Large intestine (tissue), 3 donors: ENCODE measurements around the gene ERH. TPM values are rescaled to one million over a fixed set of nuclear protein-coding genes. Genes with fewer than 3 reads are reported as not detected.

Experiments used
- DNase-seq, 2 donors: peaks; one replicate each; pipeline versions ENCODE4 v3.0.0 to v3.0.0-alpha.2; 2013
- H3K27ac ChIP-seq: one replicate; pipeline ENCODE4 v1.5.1; 2013; ENCODE audit warnings: low read length
- H3K27me3 ChIP-seq: 2 replicates; pipeline ENCODE4 v1.6.1; 2013; ENCODE audit warnings: low read length; ENCODE audit not compliant: control insufficient read depth, insufficient read depth
- H3K36me3 ChIP-seq: 2 replicates; pipeline ENCODE4 v1.6.1; 2013; ENCODE audit warnings: low read length; ENCODE audit not compliant: control insufficient read depth, insufficient read depth
- H3K4me1 ChIP-seq: one replicate; pipeline ENCODE4 v1.6.1; 2013; ENCODE audit warnings: low read length; ENCODE audit not compliant: control insufficient read depth, insufficient read depth
- H3K4me3 ChIP-seq: one replicate; pipeline ENCODE4 v1.5.1; 2013; ENCODE audit warnings: low read length
- H3K9me3 ChIP-seq: one replicate; pipeline ENCODE4 v1.6.1; 2013; ENCODE audit warnings: mild to moderate bottlenecking, low read depth, low read length, moderate library complexity; ENCODE audit not compliant: control insufficient read depth
- WGBS: methylation state at CpG from one replicate; pipeline ENCODE4 v1.1.5; 2013; ENCODE audit warnings: low lambda C conversion rate; ENCODE audit not compliant: insufficient coverage; 5-methylcytosine and 5-hydroxymethylcytosine counted together
- polyA plus RNA-seq: library from polyadenylated mRNA; unstranded; fragments of 120-200 nt; gene quantifications from one replicate; pipeline ENCODE4 v1.2.1, GENCODE V29; 2013

ERH gene
- polyA plus RNA-seq, 1 donor = 163 TPM

DNA sequence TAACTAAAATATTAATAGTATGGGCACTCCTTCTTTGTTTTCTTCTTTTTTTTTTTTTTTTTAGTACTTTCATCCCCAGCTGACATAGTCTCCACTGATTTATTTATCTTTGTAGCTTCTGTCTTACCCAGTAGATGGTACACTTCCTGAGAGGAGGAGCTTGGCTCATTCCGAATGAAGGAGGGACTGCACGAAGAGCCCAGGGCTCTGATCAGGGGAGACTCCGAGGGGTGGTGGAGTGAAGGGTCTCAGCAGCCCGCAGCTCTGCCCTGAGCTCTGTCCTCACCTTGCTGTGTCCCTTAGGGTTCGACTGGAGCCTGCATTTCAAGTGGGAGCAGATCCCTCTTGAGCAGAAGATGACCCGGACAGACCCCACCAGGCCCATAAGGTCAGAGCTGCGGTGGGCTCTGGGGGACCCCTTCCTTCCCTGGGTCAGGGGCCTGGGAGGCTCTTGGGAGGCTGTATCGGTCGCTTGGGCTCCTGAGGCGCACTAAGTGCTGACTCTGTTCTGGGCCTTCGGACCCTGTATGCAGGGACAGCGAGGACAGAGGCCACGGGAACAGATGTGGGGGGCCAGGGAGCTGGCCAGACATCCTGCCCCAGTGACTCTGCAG, 65.2 kb downstream of the ERH start:
- Histone ChIP-seq H3K9me3 (no peaks in the 10 kb centered on the region), H3K27me3 (no peaks in the 10 kb centered on the region), H3K36me3 (peaks cover 5% of the 10 kb centered on the region), H3K4me3 (no peak overlapping the region), H3K27ac (no peak overlapping the region), H3K4me1 (no peaks in the 10 kb centered on the region)
- DNase-seq = no peak
- WGBS = no CpG with 5 or more reads among the region's 13 CpGs

DNA sequence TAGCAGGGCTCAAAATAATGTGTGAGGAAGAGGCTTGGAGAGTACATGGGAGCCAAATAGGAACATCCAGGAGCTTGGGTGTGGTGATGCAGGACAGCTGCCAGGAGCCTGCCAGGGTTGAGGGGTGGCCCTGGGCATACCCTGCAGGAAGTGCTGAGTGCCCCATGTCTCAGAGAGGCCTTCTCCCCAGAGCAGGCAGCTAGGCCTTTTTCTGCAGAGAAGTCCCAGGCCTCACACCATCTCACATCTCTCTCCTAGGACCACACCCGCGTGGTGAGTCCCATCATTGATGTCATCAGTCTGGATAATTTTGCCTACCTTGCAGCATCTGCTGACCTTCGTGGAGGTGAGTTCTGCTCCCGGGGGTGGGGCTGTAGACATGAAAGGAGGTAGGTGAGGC, 66.9 kb downstream of the ERH start:
- no CpG with 5 or more reads among the region's 4 CpGs for WGBS
- Histone ChIP-seq H3K4me1 (no peaks in the 10 kb centered on the region), H3K9me3 (no peaks in the 10 kb centered on the region), H3K36me3 (peaks cover 7% of the 10 kb centered on the region), H3K27ac (no peak overlapping the region), H3K27me3 (no peaks in the 10 kb centered on the region), H3K4me3 (no peak overlapping the region)
- no peak for DNase-seq

Other genes with a start within 250 kb of the ERH start
- gene DCAF5, start 245.2 kb downstream of the ERH start, polyA plus RNA-seq = 46.0 TPM
- gene EXD2, start 206.8 kb downstream of the ERH start, polyA plus RNA-seq = 22.9 TPM
- gene GALNT16, start 138.1 kb downstream of the ERH start, polyA plus RNA-seq = 20.4 TPM
- gene SLC39A9, start 393 bp upstream of the ERH start, polyA plus RNA-seq = 66.9 TPM
- 0.03 TPM for gene PLEKHD1, start 86.4 kb upstream of the ERH start, polyA plus RNA-seq
- 0.07 TPM for gene CCDC177, start 176.6 kb upstream of the ERH start, polyA plus RNA-seq
- 40.4 TPM for gene SUSD6, start 213.3 kb upstream of the ERH start, polyA plus RNA-seq